Measurements from ENCODE around the gene SLC24A4.

Gene SLC24A4

DNA sequence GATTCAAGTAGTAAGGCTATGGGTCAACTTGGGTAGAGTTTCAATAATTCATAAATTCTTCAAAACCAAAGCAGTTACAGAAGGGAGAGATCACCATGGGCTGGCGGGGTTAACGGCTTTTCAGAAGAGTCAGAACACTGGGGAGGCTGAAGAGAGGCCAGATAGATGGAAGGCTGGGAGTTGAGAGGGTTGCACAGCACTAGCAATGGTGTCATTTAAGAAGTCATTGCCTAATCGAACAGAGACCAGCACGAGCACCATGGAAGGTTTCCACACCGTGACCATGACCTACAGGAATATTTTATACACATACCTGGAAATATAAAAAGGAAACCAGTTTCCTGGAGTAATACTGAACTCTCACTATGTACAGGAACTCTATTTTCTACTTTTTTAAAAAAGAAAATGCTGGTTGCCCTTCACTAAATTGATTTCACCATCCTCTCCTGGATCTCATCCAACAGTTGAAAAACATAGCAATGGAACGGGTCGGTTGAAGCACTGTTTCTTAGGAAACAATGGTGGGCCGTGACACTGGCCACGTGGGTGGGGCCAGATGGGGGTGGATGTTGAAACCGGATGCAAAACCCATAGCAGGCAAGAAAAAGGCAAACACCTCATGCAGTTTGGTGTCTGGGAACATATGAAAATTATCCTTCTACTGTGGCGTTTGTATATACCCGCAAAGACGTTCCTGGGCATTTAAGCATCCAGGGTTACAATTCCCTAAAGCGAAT lies 152.7 kb downstream of the SLC24A4 start:
- no peak for DNase-seq (ENCODE audit: low read depth, low spot score)

DNA sequence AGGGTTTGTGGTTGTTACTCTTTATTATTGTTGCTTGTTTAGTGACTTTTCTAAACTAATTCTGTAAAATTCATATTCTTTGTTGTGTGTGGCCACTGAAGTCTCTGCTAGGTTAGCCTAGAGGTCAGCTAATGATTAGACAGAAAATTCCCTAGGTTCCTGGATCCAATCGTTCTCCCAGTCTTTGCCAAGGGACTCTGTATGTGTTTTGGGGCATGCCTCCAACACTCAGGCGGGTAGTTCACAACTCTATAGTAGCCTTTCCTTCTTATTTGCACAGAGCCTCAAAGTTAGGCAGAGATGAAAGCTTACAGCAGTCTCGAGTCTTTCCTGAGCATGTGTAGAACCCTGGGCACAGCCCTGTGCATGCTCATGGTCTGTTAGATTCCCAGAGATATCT lies 157.9 kb downstream of the SLC24A4 start:
- no peak for DNase-seq (ENCODE audit: low read depth, low spot score)

DNA sequence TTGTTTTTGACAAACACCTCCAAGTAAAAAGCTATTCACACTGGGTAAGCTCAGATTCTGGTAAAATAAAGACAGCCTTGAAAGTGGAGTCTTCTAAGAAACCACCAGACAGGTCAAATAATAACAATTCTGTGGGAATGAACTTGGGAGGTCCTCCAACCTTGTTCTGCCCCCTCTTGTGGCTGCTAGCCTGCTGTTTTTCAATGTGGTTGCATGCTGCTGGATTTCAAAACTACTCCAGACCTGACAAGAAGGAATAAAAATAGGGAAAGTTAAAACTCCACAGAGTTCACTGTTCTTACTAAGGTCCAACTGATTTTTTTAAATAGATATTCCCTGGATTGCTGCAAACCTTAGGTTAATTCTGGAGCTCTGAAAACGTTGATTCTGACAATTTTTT lies 158.4 kb downstream of the SLC24A4 start:
- no peak for DNase-seq (ENCODE audit: low read depth, low spot score)

DNA sequence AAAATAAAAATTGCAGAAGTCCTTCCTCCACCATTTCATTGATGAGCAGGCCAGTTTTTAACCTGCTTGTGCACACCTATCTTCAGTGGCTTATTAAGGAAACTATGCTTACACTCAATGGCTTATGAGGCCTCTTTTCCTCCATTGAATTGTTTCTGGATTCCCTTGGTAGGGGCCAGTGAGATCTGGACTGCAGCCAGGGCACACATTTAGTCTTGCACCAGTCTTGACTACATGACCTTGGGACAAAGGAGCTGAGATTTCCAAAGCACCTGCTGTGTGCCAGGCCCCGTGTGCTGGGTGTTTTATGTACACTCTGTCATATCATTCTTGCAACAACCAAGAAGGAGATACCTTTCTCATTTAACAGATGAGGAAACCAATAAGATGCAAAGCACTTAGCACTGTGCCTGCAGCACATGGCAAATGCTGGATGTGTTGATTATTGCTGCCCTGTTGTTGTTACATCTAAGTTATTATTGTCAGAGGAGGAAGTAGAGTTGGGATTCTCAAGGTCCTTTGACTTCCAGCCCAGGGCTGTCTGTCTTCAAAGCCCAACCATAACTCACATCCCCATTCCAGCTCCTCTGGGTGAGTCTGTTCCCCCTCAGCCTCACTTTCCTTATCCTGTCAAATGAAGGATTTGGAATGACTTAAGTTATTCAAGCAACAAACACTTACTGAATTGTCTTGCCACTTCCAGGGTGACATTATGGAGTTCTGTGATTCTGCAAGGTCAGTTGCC lies 159.0 kb downstream of the SLC24A4 start:
- no peak for DNase-seq (ENCODE audit: low read depth, low spot score)

DNA sequence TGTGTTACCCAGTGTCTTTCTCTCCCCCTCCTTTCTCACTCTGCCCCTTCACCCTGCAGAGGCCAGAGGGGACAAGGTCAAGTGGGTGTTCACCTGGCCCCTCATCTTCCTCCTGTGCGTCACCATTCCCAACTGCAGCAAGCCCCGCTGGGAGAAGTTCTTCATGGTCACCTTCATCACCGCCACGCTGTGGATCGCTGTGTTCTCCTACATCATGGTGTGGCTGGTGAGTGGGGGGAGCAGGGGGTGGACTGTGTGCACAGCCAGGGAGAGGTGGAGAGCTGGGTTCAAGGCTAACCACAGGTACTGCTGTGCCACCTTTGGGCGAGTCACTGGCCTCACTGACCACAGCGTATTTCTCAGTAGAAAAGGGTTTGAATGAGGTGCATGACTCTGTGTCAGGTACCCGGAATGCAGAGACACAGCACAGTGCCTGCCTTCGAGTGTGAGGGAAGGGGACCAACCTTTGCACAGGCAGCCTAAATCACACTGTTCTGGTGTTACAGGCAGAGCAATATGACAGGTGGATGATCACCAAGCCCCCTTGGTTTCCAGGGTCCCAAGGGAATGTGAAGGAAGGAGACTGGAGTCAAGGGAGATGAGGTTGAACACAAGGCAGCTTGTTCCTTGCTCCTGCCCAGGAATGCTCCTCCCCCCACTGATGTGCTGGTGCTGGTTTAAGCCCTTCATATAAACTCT lies 159.8 kb downstream of the SLC24A4 start:
- no peak for DNase-seq (ENCODE audit: low read depth, low spot score)

DNA sequence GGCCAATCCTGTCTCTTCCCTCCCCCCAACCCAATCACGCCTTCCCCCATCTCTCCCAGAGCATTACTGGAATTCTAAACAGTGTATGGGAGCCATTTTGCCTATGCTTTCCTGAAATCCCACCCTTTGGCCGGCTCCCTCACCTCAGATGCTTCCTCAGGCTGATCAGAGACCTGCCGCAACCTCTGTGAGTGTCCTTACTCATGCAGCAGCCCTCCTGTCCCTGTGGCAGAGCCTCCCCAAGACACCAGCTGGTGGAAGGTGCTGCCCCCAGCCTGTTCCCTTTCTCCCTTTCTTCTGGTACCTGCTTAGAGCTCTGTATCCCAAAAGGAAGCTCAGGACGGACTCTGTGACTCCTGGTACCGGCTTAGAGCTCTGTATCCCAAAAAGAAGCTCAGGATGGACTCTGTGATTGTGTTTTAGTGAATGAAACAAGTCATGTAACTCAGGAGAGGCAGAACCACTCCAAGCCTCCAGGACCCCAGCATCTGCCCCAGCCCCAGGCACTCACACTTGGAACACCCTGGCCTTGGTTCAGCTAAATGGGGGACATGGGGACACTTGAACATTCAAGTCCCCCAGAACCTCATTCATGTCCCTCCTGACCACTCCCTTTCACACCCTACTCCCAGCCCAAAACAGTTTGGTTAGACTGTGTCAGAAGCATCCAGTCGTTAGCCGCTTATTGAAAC lies 161.3 kb downstream of the SLC24A4 start:
- DNase-seq (ENCODE audit: low read depth, low spot score), result no peak

DNA sequence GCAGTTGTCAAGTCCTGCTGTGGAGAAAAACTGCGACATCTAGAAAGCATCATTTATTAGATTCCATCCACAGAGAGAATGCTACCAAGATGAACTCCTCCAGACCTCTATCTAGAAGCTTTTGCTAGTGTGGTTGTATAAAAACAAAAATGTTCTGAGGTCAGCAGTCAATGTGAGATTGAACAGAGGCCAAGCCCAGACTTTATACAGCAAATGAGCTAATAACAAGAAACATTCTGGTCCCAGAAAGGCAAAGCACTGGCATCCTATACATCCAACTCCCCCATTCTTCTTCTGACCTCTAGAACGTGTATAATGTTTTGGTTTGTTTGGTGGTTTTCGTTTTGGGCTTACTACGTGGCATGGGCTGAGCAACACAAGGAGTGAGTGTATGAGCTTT lies 163.9 kb downstream of the SLC24A4 start:
- DNase-seq (ENCODE audit: low read depth, low spot score), result no peak

DNA sequence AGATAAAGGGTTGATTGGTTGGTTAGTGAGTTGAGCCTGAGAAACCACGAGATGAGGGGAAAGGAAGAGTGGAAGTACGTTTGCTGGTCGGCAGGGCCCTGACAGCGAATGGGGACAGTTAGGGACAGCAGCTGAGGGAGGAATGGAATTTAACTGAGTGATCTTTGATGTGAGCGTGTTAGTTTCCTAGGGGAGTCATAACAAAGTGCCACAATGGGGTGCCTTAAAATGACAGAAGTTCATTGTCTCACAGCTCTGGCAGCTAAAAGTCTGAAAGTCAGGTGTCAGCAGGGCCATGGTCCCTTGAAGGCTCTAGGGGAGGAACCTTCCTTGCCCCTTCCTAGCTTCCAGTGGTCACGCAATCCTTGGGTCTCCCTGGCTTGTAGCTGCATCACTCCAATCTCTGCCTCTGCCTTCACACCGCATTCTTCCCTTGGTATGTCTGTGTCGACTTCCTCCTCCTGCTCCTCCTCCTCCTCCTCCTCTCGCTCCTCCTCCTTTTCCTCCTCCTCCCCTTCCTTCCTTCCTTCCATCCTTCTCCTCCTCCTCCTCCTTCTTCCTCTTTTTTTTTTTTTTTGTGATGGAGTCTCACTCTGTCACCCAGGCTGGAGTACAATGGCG lies 164.7 kb downstream of the SLC24A4 start:
- DNase-seq (ENCODE audit: low read depth, low spot score), result no peak

DNA sequence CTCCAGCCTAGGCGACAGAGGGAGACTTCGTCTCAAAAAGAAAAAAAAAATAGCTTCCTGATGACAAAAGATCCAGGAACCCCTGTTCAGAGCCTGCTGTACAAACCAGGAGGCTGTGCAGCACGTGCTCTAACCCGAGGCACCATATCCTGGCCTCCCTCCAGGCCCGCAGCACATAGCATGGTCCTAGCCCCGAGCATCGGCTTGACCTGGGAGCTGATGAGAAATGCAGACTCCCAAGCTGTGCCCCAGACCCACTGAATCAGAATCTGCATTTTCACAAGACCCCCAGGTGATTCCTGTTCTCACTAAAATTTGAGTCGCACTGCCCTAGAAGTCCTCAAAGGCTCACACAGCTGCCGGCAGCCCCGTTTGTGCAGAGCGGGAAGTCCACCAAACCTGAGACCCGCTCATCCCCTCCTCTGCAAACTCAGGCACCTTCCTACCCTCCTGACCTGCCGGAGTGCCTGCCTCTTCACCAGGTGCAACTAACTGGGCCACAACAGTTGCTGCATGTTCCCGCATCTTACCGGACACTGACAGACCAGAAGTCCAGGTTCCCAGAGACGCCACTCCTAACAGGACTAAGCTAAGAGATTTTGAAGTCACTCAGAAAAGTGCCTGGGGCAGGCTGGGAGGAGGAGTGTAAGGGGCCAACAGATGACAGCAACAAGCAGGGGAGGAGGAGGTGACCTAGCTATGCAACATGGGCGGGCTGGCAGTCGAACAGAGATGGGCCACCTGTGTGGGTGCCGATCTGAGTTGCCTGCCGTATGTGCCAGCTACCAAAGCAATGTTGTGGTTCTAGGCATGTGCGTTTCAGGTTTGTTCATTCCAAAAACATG lies 166.7 kb downstream of the SLC24A4 start:
- no peak for DNase-seq (ENCODE audit: low read depth, low spot score)

DNA sequence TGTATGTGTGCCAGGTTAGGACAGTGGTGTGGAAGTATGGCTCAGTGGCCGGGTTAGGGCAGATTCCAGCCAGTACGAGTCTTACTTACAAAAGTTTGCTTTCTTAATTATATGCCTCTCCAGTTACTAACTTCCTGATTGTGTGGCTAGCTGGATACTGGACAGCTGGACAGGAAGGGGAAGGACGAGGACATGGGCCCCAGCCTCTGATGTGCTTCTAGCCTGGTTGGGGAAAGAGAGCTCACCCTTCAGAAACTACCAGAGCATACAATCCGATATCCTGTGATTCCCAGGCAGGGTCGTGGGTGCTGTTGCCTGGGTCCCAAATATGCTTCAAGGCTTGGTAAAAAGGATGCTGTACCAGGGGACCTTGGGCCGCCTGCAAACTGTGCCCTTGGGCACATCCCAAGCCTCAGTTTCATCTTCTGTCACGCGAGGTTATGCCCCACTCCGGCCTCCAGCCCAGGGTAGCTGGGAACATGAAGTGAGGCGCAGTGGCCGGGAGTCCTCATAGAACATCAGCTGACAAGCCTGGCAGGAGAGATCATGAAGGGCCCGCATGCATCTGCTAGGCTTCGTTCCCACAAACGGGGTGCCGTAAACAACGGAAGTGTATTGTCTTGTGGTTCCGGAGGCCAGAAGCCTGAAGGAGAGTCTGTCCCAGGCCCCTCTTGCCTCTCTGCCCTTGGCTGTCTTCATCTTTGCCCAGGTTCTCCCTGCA lies 167.4 kb downstream of the SLC24A4 start:
- DNase-seq (ENCODE audit: low read depth, low spot score), result no peak

DNA sequence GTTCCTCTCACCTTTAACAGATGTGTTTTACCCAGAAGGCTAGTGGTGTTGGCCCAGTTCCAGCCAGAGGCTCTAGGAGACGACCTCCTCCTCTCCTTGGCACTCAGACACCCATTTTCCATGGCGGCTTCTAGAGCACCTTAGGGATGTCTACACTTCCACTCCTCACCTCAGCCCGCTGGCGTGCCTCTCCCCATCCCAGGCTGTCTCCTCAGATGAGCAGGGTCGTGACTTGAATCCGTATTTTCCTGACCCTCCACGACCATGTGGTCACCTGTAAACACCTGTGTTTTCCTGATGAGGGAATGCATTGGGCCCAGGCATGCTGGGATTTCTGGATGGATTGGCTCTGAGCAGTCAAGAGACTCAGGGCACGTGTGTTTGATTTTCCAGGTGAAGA lies 168.8 kb downstream of the SLC24A4 start:
- no peak for DNase-seq (ENCODE audit: low read depth, low spot score)

DNA sequence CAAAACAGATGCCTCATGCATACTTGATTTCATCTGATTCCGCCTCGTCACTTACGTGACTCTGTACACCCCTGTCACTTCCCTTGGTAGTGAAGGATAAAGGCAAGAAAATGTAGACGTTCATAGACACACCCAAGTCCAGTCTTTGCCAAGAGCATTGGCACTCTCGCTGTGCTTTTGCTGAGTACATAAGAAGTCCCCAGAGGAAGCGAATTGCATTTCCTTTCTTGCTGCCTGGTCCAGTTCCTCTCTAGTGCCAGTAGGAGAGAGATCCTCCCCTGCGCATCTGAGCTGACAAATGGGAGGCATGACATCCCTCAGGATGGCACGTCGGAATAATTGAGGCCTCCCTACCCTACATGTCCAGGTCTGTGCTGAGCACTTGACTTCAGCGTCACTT lies 169.3 kb downstream of the SLC24A4 start:
- DNase-seq (ENCODE audit: low read depth, low spot score), result no peak

DNA sequence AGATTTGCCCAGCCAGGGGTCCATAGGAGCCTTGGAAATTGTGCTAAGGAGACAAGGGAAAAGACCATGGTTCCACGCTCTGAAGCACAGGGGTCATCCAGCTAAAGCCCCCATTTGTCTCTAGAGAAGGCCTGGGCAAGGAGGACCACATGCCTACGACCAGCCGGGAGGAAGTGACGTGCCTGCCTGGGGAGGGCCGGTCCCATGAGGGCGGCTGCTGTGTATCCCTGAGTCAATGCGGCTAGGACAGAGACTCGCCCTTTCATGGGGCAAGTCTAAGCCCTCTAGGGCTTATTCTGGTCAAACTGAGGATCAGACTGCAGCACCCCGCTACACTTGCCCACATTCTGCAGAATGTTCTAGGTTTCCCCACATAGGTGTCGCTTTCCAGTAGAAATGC lies 170.1 kb downstream of the SLC24A4 start:
- DNase-seq (ENCODE audit: low read depth, low spot score), result no peak

DNA sequence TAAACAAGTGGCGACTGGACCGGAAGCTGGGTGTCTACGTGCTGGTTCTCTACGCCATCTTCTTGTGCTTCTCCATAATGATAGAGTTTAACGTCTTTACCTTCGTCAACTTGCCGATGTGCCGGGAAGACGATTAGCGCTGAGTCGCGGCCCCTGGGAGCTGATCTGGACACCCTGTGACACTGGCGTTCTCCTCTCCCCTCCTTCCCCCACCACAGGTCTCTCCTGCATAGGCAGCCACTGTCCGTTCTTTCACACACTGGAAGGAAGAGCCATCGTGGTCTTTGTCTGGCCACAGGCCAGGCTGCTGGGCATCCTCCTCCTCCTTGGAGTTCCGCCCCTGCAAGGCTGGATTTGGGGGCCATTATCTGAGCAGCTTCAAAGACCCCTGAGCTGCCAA lies 170.5 kb downstream of the SLC24A4 start:
- DNase-seq (ENCODE audit: low read depth, low spot score), result no peak

DNA sequence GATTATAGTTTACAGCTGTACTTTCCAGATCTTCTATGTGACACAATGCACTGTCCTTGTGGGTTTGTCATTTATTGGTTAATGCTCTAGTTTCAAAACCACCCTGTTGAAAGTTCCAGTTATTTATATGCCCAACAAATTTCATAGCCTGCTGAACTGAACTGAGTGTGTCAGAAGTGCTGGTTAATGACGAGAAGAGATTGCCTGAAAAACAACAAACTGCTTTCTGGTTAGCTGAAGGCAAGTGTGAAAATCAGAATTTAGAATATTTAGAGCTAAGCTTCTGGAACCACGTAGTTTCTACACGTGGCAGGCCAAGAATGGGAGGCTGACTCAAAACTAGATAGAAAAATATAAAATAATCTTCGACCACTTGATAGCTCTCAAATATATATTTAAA lies 171.5 kb downstream of the SLC24A4 start:
- DNase-seq (ENCODE audit: low read depth, low spot score), result no peak

DNA sequence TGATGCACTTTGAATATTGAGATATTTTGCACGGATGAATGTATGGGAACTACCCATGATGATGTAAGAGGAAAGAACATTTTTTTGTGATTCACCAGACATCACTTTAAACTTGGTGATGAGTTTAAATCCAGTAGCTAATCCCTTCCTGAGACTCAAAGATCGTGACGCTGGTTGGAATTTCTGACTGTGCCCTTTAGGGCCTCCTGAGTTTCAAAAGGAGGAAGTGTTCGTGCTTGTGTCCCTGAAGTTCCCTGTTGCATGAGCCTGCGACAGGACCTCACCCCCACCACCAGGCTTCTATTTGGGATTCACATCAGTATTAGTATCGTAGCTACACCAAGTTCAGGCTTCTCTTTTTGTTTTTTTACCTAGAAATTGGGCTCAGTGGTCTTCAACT lies 172.1 kb downstream of the SLC24A4 start:
- DNase-seq (ENCODE audit: low read depth, low spot score), result no peak

DNA sequence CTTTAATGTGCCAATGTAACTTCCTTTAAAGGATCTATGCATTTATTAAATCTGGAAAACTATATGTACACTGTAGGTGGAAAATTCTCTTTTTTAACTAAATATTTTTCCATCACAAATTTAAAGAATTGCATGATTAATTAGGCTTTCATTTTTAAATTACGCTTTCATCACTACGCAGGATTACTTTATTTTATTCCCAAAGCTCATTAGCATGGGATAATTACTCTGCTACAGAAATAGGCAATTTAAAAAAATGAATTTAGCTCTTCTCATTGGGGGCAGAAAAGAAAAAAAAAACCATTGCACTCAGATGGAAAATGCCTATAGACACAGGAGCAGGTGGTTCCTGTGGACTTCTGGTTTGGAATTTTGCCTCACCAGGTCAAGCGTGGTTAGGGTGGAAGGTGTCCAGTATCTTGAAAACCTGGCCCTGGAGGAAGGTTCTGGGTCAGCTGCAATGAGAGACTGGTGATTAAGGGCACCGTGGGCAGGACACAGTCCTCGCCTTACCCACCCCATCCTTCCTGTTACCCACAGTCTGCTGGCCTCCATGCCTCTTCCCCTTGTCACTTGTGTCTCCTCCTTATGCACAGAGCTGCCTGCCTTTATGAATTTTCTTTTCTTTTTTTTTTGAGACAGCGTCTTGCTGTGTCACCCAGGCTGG lies 173.4 kb downstream of the SLC24A4 start:
- DNase-seq (ENCODE audit: low read depth, low spot score), result no peak

DNA sequence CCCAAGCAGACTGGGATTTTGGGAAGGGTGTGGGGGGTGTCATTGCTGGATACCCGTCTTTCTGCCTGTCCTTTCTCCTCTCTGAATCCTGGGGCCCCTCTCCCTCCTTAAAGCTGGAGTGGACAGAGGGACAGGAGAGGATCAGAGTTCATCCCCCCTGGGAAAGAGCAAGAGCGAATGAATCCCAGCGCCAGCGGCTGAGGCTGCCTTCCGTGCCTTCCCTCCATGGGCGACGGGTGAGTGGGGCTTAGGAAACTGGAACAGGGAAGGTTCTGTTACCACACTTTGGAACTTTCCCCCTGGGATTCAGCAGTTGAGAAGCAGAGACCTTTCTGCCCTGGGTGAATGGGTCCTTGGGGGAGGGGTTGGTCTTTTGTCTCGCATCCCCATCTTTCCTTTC lies 174.4 kb downstream of the SLC24A4 start:
- DNase-seq (ENCODE audit: low read depth, low spot score), result no peak

DNA sequence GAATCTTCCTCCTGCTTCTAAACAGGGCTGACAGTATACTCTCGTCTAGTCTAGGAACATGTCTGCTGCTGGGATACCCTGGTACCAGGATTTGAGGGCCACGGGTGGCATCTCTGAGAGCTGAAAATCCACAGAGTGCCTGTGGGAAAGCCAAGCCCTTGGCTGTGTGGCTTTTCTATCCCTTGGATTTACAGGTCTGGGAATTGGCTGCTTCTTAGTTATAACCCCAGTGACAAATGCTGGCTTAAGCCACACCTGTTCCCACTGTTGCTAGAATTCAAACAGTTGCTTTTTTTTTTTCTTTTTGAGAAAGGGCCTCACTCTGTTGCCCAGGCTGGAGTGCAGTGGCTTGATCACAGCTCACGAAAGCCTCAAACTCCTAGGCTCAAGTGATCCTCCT lies 176.3 kb downstream of the SLC24A4 start:
- DNase-seq (ENCODE audit: low read depth, low spot score), result no peak

DNA sequence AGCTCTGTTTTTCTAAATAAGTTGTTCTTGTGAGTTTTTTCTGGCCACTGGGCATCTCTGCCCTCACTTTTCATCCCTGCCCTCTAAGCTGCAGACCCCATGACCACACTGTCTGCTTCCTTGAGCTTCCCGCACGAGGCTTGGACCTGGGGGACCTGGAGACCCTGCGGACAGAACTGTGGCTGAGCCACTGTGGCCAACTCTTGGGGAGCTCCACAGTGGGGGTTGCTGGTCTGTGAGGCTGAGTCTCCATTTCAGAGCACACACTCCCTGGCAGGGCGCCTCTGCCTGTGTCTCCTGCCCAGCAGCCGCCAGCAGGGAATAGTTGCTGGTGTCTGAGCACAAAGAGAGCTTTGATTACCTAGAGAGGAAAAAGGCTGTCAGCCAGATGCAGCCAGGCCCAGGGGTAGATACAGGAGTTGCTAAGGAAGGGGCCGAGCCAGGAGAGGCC lies 177.6 kb downstream of the SLC24A4 start:
- DNase-seq (ENCODE audit: low read depth, low spot score), result no peak
